Measurements from ENCODE around the gene TRHDE.
"Not testable (repeated sequence)": the region's sequence is repeated elsewhere in the genome, so short reads cannot be mapped to it uniquely, and the experiment has no call there.

The TRHDE gene

DNA sequence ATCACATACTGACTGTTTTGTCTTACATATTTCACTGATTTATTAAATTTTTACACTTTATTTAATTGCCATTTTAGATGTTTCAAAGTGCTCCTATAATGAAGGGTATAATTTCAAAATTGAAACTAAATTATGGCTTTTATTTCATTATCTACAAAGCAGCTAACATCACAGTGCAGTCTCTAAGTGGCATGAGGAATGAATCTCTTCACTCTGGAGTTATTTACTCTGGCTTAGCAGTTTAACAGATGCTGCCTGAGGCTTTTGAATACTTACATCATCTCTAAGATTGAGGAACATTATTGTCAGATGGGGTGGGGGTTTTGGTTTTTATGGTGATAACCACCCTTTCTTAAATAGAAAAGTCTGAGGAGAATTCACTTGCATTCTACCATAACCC is 386.4 kb downstream of the TRHDE start:
- DNase-seq, result no peak

DNA sequence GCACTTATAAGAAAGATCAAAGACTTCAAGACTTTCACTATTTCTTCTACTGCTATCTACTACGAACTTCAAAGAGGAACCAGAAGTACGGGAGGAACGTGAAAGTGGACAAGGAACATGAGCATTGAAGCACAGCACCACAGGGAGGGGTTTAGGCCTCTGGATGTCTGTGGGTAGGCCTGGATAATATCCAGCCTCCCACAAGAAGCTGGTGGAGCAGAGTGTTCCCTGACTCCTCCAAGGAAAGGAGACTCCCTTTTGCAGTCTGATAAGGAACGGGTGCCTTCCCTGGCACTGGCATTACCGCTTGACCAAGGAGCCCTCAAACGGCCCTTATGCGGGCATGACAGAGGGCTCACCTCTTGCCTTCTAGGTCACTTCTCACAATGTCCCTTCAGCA is 388.0 kb downstream of the TRHDE start:
- not testable (repeated sequence) for DNase-seq

DNA sequence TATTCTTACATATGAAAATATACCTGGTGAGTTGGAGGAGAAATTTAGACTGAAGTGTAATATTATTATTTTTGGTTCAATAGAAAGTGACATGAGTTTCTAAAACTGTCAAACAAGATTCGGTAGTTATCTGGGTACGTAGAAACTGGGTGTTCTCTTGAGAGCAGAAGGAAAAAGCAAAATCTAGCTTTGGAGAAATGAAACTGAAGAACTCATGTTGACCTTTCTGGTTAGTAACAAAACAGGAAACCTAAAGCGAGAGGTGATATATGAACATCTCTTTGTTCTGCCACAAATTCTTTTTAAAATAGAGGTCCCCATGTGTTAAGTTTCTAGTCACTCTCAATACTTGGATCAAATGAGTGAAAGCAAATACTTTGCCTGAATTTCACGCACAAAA is 401.7 kb downstream of the TRHDE start:
- no peak for DNase-seq

DNA sequence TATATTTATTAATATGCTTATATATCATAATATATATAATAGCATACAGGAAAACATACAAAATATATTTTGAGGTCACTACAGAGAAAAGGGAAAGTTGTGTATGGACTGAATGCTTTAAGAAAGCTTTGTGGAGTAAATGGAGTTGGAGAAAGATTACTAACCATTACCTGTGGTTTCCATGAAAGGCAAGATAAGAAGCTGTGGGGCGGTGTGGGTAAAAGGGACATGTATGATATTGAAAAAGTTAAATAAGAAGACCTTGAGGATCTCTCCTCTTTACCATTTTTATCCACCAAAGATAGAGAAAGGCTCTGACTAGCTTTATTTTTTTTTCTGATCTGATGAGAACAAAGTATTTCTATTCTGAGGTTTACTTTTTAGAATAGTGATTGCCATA is 404.4 kb downstream of the TRHDE start:
- no peak for DNase-seq

DNA sequence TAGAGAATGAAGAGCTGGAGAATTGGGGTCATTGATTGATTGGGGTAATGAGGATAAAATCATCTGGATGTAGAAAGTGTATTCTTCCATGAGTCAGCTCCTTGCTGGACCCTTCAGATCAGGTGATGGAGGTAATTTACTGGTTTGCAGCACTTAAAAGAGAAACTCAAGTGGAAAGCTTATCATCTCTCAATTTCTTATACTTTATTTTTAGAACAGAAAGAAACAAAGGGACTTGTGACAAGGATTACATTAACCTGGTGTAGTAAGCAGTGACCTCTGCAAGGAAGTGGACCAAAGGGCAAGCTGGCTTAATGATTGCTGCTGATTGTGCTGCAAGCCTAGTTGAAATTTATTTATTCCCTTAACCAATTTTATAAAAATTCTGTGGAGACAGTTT is 405.0 kb downstream of the TRHDE start:
- no peak for DNase-seq

DNA sequence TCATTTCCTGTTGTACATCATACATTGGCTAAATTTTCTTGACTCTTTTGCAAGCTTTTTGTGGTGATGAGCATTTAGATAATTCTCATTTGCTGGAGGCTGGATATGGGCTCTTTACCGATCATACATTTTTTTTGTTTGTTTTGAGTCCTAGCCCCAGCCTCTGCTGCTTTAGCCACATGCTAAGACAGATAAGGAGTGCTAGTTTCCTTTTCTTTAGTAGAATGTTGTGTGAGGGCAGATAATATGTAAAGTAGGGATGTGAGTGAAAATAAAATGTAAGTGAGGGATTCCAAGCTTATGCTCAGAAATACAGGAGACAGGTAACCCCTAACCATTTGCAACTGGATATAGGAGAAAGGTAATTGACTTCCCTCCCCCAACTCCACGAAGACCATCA is 405.7 kb downstream of the TRHDE start:
- DNase-seq, result no peak

DNA sequence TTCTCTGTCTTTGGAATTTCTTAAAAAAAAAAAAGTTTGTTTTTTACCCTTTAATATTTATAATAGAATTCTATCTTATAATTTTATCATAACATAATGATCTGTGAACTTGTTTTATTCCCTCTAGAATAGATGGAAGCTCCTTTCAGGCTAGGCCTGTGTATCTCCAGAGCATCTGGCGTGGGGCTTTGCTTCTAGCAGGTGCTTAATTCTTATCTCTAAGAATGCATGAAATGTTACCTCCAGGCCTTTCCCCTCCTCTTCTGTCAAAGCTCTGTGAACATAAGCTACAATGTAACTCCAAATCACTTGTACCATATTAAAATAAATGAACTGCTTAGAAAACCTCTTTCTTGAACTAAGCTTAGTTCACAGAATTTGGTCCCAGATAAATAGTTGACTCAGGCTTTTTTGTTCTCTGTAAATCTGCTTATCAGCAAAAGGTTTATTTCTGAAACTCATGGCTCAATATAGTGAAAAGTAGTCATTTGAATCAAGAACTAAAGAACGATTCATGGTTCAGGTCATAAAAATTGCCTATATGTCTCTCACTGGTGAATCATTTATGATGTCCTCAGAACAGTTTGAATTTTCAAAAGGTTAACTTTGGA is 407.1 kb downstream of the TRHDE start:
- no peak for DNase-seq

DNA sequence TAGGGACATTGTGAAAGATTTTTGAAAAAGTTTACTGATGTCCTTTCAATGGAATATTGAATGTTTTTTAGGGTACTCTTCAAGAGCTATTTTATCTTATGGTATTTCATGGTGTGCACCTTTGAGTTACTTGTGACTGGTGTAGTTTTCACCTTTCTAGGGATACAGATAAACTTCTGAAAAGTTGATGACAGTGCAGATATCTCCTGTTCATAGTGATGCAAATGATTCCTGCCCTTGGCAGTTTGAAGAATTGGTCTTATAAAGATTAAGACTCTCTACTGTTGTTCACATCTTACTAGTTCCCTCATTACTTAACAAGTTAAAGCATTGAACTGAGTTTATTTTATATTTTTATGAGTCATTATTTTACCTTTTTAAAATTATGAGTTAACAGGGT is 408.9 kb downstream of the TRHDE start:
- DNase-seq, result no peak

DNA sequence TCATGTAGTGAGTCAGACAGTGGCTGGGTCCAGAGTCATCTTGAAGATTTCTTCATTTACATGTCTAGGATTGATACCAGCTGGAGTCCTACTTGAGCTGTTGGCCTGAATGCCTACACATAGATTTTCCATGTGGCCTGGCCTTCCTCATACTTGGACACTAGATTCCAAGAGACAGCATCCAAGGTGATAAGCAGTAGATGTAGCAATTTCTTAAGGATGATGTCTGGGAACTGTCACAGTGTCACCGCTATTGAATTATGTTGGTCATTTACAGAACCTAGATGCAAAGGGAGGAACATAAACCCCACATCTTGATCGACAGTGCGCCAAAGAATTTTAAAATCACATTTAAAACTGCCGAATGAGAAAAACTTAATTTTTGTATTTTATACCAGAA is 412.3 kb downstream of the TRHDE start:
- no peak for DNase-seq

DNA sequence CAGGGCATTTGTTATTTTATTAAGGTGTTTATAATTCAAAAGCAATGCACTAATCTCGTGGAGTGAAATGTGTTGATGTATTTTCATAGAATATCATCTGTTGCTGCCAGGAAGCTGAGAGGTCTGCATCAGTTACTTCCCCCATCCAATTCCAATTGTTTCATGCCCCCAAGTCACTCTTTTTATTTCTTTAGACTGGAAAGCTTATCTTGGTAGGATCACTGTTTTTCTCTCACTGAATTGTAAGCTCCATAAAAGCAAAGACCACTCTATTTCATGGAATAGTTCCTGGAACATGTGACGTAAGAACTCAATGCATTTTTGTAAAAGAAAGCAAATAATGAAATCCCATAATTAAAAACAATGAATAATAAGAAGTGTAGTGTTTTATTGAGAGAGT is 420.2 kb downstream of the TRHDE start:
- no peak for DNase-seq

DNA sequence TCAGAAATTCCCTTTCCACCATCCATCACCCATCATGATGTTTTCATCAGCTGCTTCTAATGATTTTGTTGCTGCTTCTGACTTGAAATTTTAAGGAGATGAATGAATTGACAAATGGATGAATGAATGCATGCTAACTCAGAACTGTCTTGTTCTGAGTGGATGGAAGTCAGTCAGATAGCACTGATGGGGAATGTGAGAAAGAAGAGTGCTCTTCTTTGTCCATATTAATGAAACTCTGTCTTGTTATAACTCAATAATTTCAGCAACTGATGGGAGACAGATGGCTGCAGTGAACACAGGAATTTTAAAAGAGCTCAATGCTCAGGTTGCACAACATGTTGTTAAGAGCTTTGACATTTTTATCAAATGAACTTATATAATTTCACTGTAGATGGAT is 422.0 kb downstream of the TRHDE start:
- DNase-seq, result no peak

DNA sequence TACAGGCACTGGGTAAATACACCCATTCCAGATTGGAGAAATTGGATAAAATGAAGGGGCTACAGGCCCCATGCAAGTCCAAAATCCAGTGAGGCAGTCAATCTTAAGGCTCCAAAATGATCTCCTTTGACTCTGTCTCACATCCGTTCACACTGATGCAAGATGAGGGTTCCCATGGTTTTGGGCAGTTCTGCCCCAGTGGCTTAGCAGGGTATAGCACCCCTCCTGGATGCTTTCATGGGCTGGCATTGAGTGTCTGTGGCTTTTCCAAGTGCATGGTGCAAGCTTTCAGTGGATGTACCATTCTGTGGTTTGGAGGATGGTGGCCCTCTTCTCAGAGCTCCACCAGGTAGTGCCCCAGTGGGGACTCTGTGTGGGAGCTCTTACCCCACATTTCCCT is 427.2 kb downstream of the TRHDE start:
- no peak for DNase-seq

DNA sequence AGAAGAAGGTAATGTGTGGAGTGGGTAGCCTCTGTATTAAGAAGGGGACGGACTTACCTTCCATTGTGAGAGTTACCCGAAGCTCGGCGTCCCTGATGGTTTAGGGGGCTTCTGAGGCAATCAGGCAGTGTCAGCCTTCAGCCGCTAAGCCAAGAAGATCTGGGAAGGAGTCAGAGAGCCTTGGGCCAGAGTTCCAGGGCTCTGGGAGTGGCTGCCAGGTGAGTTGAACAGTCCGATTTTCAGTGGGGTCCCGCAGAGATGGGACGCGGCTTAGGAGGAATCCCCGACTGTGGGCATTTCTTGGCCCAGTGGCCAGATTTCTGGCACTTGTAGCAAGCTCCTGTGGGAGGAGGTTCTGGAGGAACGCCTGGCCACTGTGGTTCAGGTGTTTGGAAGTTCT is 439.9 kb downstream of the TRHDE start:
- DNase-seq, result not testable (repeated sequence)

DNA sequence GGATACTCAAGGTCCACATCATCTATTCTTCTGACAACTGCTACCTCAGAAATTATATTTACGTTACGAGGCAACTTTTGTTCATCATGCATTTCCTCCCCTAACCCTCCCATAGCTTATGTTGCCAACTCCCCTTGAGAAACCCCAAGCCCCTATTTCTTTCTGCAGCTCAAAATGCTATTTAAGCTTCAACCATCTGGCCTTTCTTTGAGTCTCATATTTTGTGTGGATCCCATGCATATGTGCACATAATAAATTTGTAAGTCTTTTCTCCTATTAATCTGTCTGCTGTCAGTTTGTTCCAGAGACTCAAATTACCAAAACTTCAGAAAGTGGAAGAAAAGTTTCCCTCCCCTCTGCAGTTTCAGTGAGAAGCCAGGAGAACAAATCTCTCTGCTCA is 444.1 kb downstream of the TRHDE start:
- no peak for DNase-seq

DNA sequence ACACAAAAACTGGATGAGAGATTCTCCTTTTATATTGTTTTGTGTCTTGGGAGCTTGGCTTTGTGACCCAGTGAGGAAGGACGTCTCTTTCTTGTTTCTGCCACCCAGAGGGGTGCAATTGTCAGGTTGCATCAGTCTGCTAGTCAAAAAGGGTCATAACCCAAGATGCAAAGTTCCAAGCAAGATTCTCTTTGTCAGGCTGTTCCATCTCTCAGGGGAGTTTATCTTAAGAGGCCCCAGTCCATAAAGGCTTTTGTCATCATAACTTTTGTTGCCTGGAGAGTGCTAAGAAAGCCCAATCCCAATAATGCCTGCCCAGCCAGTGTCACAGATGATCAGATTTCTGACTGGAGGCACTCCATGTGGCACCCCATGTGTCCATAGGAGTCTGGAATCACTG is 444.9 kb downstream of the TRHDE start:
- no peak for DNase-seq
